SK-MEL-5 (cell line): Measurements from ENCODE around the gene CRYGB. TPM values are rescaled to one million over a fixed set of nuclear protein-coding genes. Genes with fewer than 3 reads are reported as not detected.

ENCODE experiments used
- DNase-seq: peaks from one replicate; pipeline ENCODE4 v3.0.0-alpha.2; 2016; ENCODE audit warnings: low read depth, low spot score
- in situ Hi-C: cut with HindIII; loops from 2 replicates; pipeline ENCODE4 v1.10.0; 2016; ENCODE audit warnings: low sequenced_read_pairs, high pct_unique_total_duplicates, low pct_unique_long_range_greater_than_20kb
- total RNA-seq: library from RNA; depleted of rRNA; stranded (reverse); fragments of >200 nt; shearing (Covaris generic); gene quantifications from 2 replicates; pipeline ENCODE4 v1.2.3, GENCODE V29; 2014; rRNA removed

The CRYGB gene
- total RNA-seq, 1 experiment from 2014 or later = not detected

GRCh38 chr2:208097313-208097712 is 48.6 kb downstream of the CRYGB start:
- no peak for DNase-seq
- in situ Hi-C loops = no loop called here

- DNase-seq = no peak
- in situ Hi-C loops = no loop called here
These were observed 49.9 kb downstream of the CRYGB start for GRCh38 chr2:208096080-208096479.

- in situ Hi-C loops = no loop called here
- DNase-seq = no peak
These were observed 52.8 kb downstream of the CRYGB start for GRCh38 chr2:208093128-208093527.

Other genes starting within 250 kb of the CRYGB start
- 3.2 and 4.4 TPM in 2 replicates for gene PLEKHM3, start 120.6 kb downstream of the CRYGB start, total RNA-seq
- gene CRYGD, start 21.6 kb downstream of the CRYGB start, total RNA-seq = not detected in 2 replicates
- gene CRYGC, start 16.3 kb downstream of the CRYGB start, total RNA-seq = not detected in 2 replicates
- not detected in 2 replicates for gene CRYGA, start 17.4 kb upstream of the CRYGB start, total RNA-seq
- gene C2orf80, start 43.9 kb upstream of the CRYGB start, total RNA-seq = 0.32 and 0.45 TPM in 2 replicates
- 432 and 474 TPM in 2 replicates for gene IDH1, start 108.9 kb upstream of the CRYGB start, total RNA-seq
- 50.9 and 52.0 TPM in 2 replicates for gene PIKFYVE, start 120.1 kb upstream of the CRYGB start, total RNA-seq